GM04504 (cell line): Measurements from ENCODE around the gene NPFFR1.

Experiments
- DNase-seq: peaks from one replicate; pipeline ENCODE4 v3.0.0-alpha.2; 2012; ENCODE audit warnings: low read depth

NPFFR1 gene

GRCh38 chr10:70283445-70284399, at the start of gene NPFFR1:
Gene NPFFR1 (minus strand): TSS chr10:70284004. CDS start chr10:70283676, 328 bp downstream.
- DNase-seq, result no peak

GRCh38 chr10:70333268-70333667, 49.5 kb upstream of the NPFFR1 start:
- no peak for DNase-seq

GRCh38 chr10:70331486-70332268, 47.9 kb upstream of the NPFFR1 start:
- DNase-seq, result peak; percentile 81

GRCh38 chr10:70331160-70331485, 47.3 kb upstream of the NPFFR1 start:
- no peak for DNase-seq

- no peak for DNase-seq
These were observed 46.9 kb upstream of the NPFFR1 start for GRCh38 chr10:70330671-70331070.

- DNase-seq, result no peak
These were observed 45.2 kb upstream of the NPFFR1 start for GRCh38 chr10:70328967-70329366.

- no peak for DNase-seq
These were observed 44.2 kb upstream of the NPFFR1 start for GRCh38 chr10:70328018-70328417.

GRCh38 chr10:70324951-70325781, 41.4 kb upstream of the NPFFR1 start:
- no peak for DNase-seq

- no peak for DNase-seq
These were observed 40.6 kb upstream of the NPFFR1 start for GRCh38 chr10:70324339-70324861.

- no peak for DNase-seq
These were observed 40.0 kb upstream of the NPFFR1 start for GRCh38 chr10:70323697-70324338.

GRCh38 chr10:70323138-70323696, 39.4 kb upstream of the NPFFR1 start:
- no peak for DNase-seq

GRCh38 chr10:70321897-70322890, 38.4 kb upstream of the NPFFR1 start:
- no peak for DNase-seq

GRCh38 chr10:70321233-70321632, 37.4 kb upstream of the NPFFR1 start:
- no peak for DNase-seq

- DNase-seq, result no peak
These were observed 36.9 kb upstream of the NPFFR1 start for GRCh38 chr10:70320751-70321150.

- DNase-seq, result no peak
These were observed 36.0 kb upstream of the NPFFR1 start for GRCh38 chr10:70319824-70320223.

- no peak for DNase-seq
These were observed 35.4 kb upstream of the NPFFR1 start for GRCh38 chr10:70319183-70319582.

- DNase-seq, result no peak
These were observed 34.1 kb upstream of the NPFFR1 start for GRCh38 chr10:70317943-70318318.

GRCh38 chr10:70317272-70317942, 33.6 kb upstream of the NPFFR1 start:
- no peak for DNase-seq

- no peak for DNase-seq
These were observed 32.0 kb upstream of the NPFFR1 start for GRCh38 chr10:70315815-70316214.
